Gastroesophageal sphincter (tissue), 3 donors: ENCODE results near the gene MTMR10.

Experiments used
- POLR2AphosphoS5 ChIP-seq: sonication (generic); formaldehyde crosslinking; IDR thresholded peaks from one replicate; pipeline ENCODE4 v1.6.1; 2017; ENCODE audit warnings: antibody characterized with exemption
- TF ChIP-seq, protein P1 (sequence below), 4 experiments: fragments of 200-600 bp in 2 of 4; fragments of 450-650 bp in 2 of 4; sonication (generic) in 1 of 4; IDR thresholded peaks; one replicate each; pipeline ENCODE4 v1.5.1; 2017 to 2019; ENCODE audit warnings: antibody characterized with exemption in 4 of 4, mild to moderate bottlenecking in 2 of 4, moderate library complexity in 2 of 4

DNA sequence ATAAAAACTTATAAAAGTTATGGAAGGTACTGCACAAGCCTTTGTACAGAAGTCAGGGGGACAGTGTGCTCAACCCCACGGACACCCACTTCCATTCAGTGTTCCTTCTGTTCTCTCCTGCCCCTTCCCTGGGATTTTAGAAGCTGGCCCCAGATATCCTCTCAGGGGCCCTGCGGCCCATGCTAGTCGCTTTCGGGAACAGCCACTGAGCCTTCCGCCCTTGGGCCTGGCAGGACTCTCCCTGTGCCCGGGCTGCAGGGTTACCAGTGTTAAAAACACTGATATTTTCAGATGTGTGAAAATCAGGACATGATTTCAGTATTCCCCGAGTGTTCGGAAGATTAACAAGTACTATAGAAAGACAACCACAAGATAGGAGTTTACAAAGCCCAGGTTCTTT, 65.3 kb downstream of the MTMR10 start:
- no peak for TF ChIP-seq POLR2AphosphoS5
- TF ChIP-seq, protein P1, sequence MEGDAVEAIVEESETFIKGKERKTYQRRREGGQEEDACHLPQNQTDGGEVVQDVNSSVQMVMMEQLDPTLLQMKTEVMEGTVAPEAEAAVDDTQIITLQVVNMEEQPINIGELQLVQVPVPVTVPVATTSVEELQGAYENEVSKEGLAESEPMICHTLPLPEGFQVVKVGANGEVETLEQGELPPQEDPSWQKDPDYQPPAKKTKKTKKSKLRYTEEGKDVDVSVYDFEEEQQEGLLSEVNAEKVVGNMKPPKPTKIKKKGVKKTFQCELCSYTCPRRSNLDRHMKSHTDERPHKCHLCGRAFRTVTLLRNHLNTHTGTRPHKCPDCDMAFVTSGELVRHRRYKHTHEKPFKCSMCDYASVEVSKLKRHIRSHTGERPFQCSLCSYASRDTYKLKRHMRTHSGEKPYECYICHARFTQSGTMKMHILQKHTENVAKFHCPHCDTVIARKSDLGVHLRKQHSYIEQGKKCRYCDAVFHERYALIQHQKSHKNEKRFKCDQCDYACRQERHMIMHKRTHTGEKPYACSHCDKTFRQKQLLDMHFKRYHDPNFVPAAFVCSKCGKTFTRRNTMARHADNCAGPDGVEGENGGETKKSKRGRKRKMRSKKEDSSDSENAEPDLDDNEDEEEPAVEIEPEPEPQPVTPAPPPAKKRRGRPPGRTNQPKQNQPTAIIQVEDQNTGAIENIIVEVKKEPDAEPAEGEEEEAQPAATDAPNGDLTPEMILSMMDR (IDR thresholded peaks at IDR 0.05), result no peak
